HepG2 (cell line): Measurements from ENCODE around the gene SRSF7. TPM values are rescaled to one million over a fixed set of nuclear protein-coding genes. Genes with fewer than 3 reads are reported as not detected.
A peak's percentile ranks its signal among the peaks of the same experiment; 100 is the strongest.

ENCODE experiments used
- ADNP ChIP-seq: sonication (generic); formaldehyde crosslinking; IDR thresholded peaks from 2 replicates; pipeline ENCODE4 v1.4.0; 2020; ENCODE audit warnings: missing genetic modification reagents
- ARNT ChIP-seq: fragments of 450-650 bp; IDR thresholded peaks from 2 replicates; pipeline ENCODE4 v1.6.1; 2017
- CREM ChIP-seq, 2 experiments: sonication (generic) in 1 of 2; formaldehyde crosslinking in 1 of 2; IDR thresholded peaks; 2 replicates each; pipeline versions ENCODE4 v1.4.0 to v1.6.1; 2016 to 2020; ENCODE audit warnings: antibody characterized with exemption in 1 of 2, mild to moderate bottlenecking in 1 of 2, missing genetic modification reagents in 1 of 2
- HOMEZ ChIP-seq: IDR thresholded peaks from 2 replicates; pipeline ENCODE4 v1.6.1; 2016; ENCODE audit warnings: low read depth
- HOXA5 ChIP-seq: sonication (generic); formaldehyde crosslinking; IDR thresholded peaks from 2 replicates; pipeline ENCODE4 v1.4.0; 2020; ENCODE audit warnings: missing genetic modification reagents
- IKZF5 ChIP-seq: IDR thresholded peaks from 2 replicates; pipeline ENCODE4 v1.6.1; 2018; ENCODE audit warnings: missing genetic modification reagents, mild to moderate bottlenecking, missing compliant biosample characterization
- MAZ ChIP-seq, 2 experiments: sonication (generic) in 1 of 2; formaldehyde crosslinking in 1 of 2; IDR thresholded peaks; 2 replicates each; pipeline versions ENCODE4 v1.5.0 to v1.6.1; 2012 to 2020; ENCODE audit warnings: low read depth in 2 of 2, mild to moderate bottlenecking in 2 of 2, borderline replicate concordance in 1 of 2, improper control_type of control experiment in 1 of 2, low read length in 1 of 2, missing genetic modification reagents in 1 of 2, moderate library complexity in 1 of 2
- NFE2 ChIP-seq: sonication (generic); formaldehyde crosslinking; IDR thresholded peaks from 2 replicates; pipeline ENCODE4 v1.4.0; 2020; ENCODE audit warnings: missing genetic modification reagents
- PBX3 ChIP-seq: sonication (generic); formaldehyde crosslinking; IDR thresholded peaks from 2 replicates; pipeline ENCODE4 v1.8.1; 2023; ENCODE audit warnings: missing genetic modification reagents, inconsistent platforms, borderline replicate concordance
- RFX5 ChIP-seq: IDR thresholded peaks from 2 replicates; pipeline ENCODE4 v1.6.1; 2011; ENCODE audit warnings: low read depth, low read length, improper control_type of control experiment
- SKI ChIP-seq: fragments of 450-650 bp; IDR thresholded peaks from one replicate; pipeline ENCODE4 v1.6.1; 2018; ENCODE audit warnings: mild to moderate bottlenecking; ENCODE audit not compliant: partially characterized antibody
- SOX6 ChIP-seq, 2 experiments: fragments of 450-650 bp in 1 of 2; sonication (generic) in 1 of 2; formaldehyde crosslinking in 1 of 2; IDR thresholded peaks; 2 replicates each; pipeline versions ENCODE4 v1.4.0 to v1.6.1; 2017 to 2020; ENCODE audit warnings: antibody characterized with exemption in 1 of 2, mild to moderate bottlenecking in 1 of 2, missing genetic modification reagents in 1 of 2
- TCF7 ChIP-seq: sonication (generic); IDR thresholded peaks from 2 replicates; pipeline ENCODE4 v1.6.1; 2016; ENCODE audit warnings: antibody characterized with exemption, low read depth
- THAP7 ChIP-seq: sonication (generic); formaldehyde crosslinking; IDR thresholded peaks from 2 replicates; pipeline ENCODE4 v1.8.1; 2023; ENCODE audit warnings: mild to moderate bottlenecking, missing genetic modification reagents
- TRAFD1 ChIP-seq: sonication (generic); formaldehyde crosslinking; IDR thresholded peaks from 2 replicates; pipeline ENCODE4 v1.5.1; 2020; ENCODE audit warnings: missing genetic modification reagents, mild to moderate bottlenecking, borderline replicate concordance
- XRCC5 ChIP-seq: fragments of 200-400 bp; formaldehyde crosslinking; optimal IDR thresholded peaks from 2 replicates; pipeline ENCODE3; 2017; ENCODE audit warnings: mild to moderate bottlenecking, low read length
- ZNF235 ChIP-seq: sonication (generic); formaldehyde crosslinking; IDR thresholded peaks from 2 replicates; pipeline ENCODE4 v1.8.1; 2023; ENCODE audit warnings: mild to moderate bottlenecking, missing genetic modification reagents, borderline replicate concordance
- ZNF317 ChIP-seq: sonication (generic); formaldehyde crosslinking; IDR thresholded peaks from 2 replicates; pipeline ENCODE4 v1.5.0; 2020; ENCODE audit warnings: mild to moderate bottlenecking, missing genetic modification reagents
- ZNF333 ChIP-seq: sonication (generic); formaldehyde crosslinking; IDR thresholded peaks from 2 replicates; pipeline ENCODE4 v1.4.0; 2020; ENCODE audit warnings: mild to moderate bottlenecking, missing genetic modification reagents, borderline replicate concordance
- ZNF367 ChIP-seq: sonication (generic); formaldehyde crosslinking; IDR thresholded peaks from 2 replicates; pipeline ENCODE4 v1.4.0; 2020; ENCODE audit warnings: missing genetic modification reagents, borderline replicate concordance
- ZNF615 ChIP-seq: sonication (generic); formaldehyde crosslinking; IDR thresholded peaks from 2 replicates; pipeline ENCODE4 v1.5.0; 2020; ENCODE audit warnings: mild to moderate bottlenecking, missing genetic modification reagents, borderline replicate concordance
- ZNF619 ChIP-seq: sonication (generic); formaldehyde crosslinking; IDR thresholded peaks from 2 replicates; pipeline ENCODE4 v1.4.0; 2020; ENCODE audit warnings: mild to moderate bottlenecking, missing genetic modification reagents
- ZNF678 ChIP-seq: sonication (generic); formaldehyde crosslinking; IDR thresholded peaks from 2 replicates; pipeline ENCODE4 v1.4.0; 2020; ENCODE audit warnings: mild to moderate bottlenecking, missing genetic modification reagents
- ZSCAN29 ChIP-seq: sonication (generic); formaldehyde crosslinking; conservative IDR thresholded peaks from 2 replicates; pipeline ENCODE4 v1.4.0; 2020; ENCODE audit warnings: mild to moderate bottlenecking, missing genetic modification reagents
- polyA plus RNA-seq, 8 experiments: library from polyadenylated mRNA; depleted of rRNA in 3 of 8; stranded (reverse) in 7 of 8; unstranded in 1 of 8; fragments of >200 nt; fragmentation: Illumina TruSeq in 4 of 8; extraction: Trizol in 4 of 8; gene quantifications; 2 replicates each; pipeline versions ENCODE4 v1.2.1 to v1.2.3, GENCODE V29; 2011 to 2016; ENCODE audit warnings: low read depth in 4 of 8, missing spikeins in 1 of 8, mixed read lengths in 1 of 8; ENCODE audit not compliant: insufficient read depth in 1 of 8
- total RNA-seq, 5 experiments: library from RNA; depleted of rRNA; stranded (reverse); fragments of >200 nt; fragmentation: Illumina TruSeq; extraction: Trizol; gene quantifications; 2 replicates each; pipeline ENCODE4 v1.2.3, GENCODE V29; 2016; ENCODE audit warnings: low read depth in 1 of 5

The SRSF7 gene
- total and polyA plus RNA-seq, 2 of the 13 experiments (the other 11 are each of a cell fraction or from before 2014, with no cell fraction given): 172 to 275 TPM

GRCh38 chr2:38731684-38732221 is 19.4 kb downstream of the SRSF7 start (continued):
- TF ChIP-seq IKZF5 (CRISPR knock-in tag): peak; percentile 54; the same call in 1 of the 2 replicates
- TF ChIP-seq CREM (IDR thresholded peaks at IDR 0.05): peak; percentile 43; the same call in 1 of the 2 replicates
- TF ChIP-seq CREM (CRISPR knock-in tag; IDR thresholded peaks at IDR 0.05): no peak
- TF ChIP-seq ZNF235 (CRISPR knock-in tag): no peak
- TF ChIP-seq TCF7: peak; percentile 24; the same call in 1 of the 2 replicates
- TF ChIP-seq SKI: peak; percentile 59
- TF ChIP-seq MAZ (IDR thresholded peaks at IDR 0.05; ENCODE audit: borderline replicate concordance, low read depth, low read length): 0 out of 2 replicates have a peak, but pooled peaks have one; percentile 19
- no peak for TF ChIP-seq MAZ (CRISPR knock-in tag; IDR thresholded peaks at IDR 0.05; ENCODE audit: low read depth)
- no peak for TF ChIP-seq ZNF333 (CRISPR knock-in tag)
- TF ChIP-seq HOMEZ (CRISPR knock-in tag): peak; percentile 69; the same call in 1 of the 2 replicates
- no peak for TF ChIP-seq SOX6 (IDR thresholded peaks at IDR 0.05)
- peak; percentile 85 for TF ChIP-seq SOX6 (CRISPR knock-in tag; IDR thresholded peaks at IDR 0.05)
- peak; percentile 84 for TF ChIP-seq RFX5
- no peak for TF ChIP-seq ZNF615 (CRISPR knock-in tag)
- no peak for TF ChIP-seq PBX3 (CRISPR knock-in tag)
- peak; percentile 65; the same call in 1 of the 2 replicates for TF ChIP-seq ZNF619
- no peak for TF ChIP-seq ADNP (CRISPR knock-in tag)
- TF ChIP-seq THAP7 (CRISPR knock-in tag): no peak
- TF ChIP-seq ZNF317 (CRISPR knock-in tag): 0 out of 2 replicates have a peak, but pooled peaks have one; percentile 37
- no peak for TF ChIP-seq NFE2
- peak; percentile 80; the same call in 1 of the 2 replicates for TF ChIP-seq ZSCAN29
- no peak for TF ChIP-seq ZNF367 (CRISPR knock-in tag)
- TF ChIP-seq XRCC5: no peak
- TF ChIP-seq TRAFD1: no peak; the same call in 1 of the 2 replicates
- TF ChIP-seq ZNF678 (CRISPR knock-in tag): no peak
- no peak for TF ChIP-seq HOXA5 (CRISPR knock-in tag)
- TF ChIP-seq ARNT: no peak
